PFSK-1 (cell line): ENCODE data around the gene CPB2.

Experiments used
- FOXP2 ChIP-seq: optimal IDR thresholded peaks from 2 replicates; pipeline ENCODE3; 2011; ENCODE audit warnings: borderline replicate concordance, control low read depth, inconsistent platforms; ENCODE audit not compliant: insufficient read depth; ENCODE audit errors: extremely low read length, extremely low read depth
- POLR2AphosphoS5 ChIP-seq: IDR thresholded peaks from 2 replicates; pipeline ENCODE4 v1.6.1; 2012; ENCODE audit warnings: low read depth, mild to moderate bottlenecking, control low read depth, low read length, moderate library complexity
- SIN3A ChIP-seq: IDR thresholded peaks from 2 replicates; pipeline ENCODE4 v1.6.1; 2012; ENCODE audit warnings: mild to moderate bottlenecking, low read length, moderate library complexity, borderline replicate concordance; ENCODE audit not compliant: insufficient read depth
- TAF1 ChIP-seq: IDR thresholded peaks from 2 replicates; pipeline ENCODE4 v1.6.1; 2012; ENCODE audit warnings: low read length, control low read depth, borderline replicate concordance; ENCODE audit not compliant: insufficient read depth
- TF ChIP-seq, protein P1 (sequence below), 2 experiments: IDR thresholded peaks; 2 replicates each; pipeline versions ENCODE4 v1.6.1 to v1.8.0; 2011 to 2012; ENCODE audit warnings: low read depth in 2 of 2, low read length in 2 of 2, control low read depth in 1 of 2, inconsistent platforms in 1 of 2, mild to moderate bottlenecking in 1 of 2, moderate library complexity in 1 of 2; ENCODE audit not compliant: insufficient read depth in 1 of 2

The CPB2 gene

DNA sequence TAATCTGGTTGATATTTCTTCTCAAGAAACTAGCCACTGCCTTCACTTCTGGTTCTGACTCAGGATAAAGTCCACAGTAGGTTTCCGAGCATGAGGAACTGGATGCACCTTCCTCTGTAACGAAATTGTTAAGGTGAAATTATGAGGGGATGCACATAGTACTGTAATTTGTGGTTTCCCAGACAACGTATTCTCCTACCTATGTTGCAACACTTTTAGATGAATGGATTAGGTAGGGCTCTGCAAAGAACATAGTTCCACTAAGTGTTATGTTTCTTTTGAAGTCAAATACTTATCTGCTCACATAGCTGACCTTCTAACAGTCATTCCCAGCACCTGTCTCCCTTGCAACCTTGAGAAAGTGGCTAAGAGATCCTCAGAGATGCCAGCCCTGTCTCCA is 46.6 kb downstream of the CPB2 start:
- TF ChIP-seq POLR2AphosphoS5, result no peak
- TF ChIP-seq, protein P1, sequence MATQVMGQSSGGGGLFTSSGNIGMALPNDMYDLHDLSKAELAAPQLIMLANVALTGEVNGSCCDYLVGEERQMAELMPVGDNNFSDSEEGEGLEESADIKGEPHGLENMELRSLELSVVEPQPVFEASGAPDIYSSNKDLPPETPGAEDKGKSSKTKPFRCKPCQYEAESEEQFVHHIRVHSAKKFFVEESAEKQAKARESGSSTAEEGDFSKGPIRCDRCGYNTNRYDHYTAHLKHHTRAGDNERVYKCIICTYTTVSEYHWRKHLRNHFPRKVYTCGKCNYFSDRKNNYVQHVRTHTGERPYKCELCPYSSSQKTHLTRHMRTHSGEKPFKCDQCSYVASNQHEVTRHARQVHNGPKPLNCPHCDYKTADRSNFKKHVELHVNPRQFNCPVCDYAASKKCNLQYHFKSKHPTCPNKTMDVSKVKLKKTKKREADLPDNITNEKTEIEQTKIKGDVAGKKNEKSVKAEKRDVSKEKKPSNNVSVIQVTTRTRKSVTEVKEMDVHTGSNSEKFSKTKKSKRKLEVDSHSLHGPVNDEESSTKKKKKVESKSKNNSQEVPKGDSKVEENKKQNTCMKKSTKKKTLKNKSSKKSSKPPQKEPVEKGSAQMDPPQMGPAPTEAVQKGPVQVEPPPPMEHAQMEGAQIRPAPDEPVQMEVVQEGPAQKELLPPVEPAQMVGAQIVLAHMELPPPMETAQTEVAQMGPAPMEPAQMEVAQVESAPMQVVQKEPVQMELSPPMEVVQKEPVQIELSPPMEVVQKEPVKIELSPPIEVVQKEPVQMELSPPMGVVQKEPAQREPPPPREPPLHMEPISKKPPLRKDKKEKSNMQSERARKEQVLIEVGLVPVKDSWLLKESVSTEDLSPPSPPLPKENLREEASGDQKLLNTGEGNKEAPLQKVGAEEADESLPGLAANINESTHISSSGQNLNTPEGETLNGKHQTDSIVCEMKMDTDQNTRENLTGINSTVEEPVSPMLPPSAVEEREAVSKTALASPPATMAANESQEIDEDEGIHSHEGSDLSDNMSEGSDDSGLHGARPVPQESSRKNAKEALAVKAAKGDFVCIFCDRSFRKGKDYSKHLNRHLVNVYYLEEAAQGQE (IDR thresholded peaks at IDR 0.05; ENCODE audit: insufficient read depth in 1 of 2, low read depth in 2 of 2, low read length in 2 of 2), result no peak
- TF ChIP-seq TAF1, result no peak

DNA sequence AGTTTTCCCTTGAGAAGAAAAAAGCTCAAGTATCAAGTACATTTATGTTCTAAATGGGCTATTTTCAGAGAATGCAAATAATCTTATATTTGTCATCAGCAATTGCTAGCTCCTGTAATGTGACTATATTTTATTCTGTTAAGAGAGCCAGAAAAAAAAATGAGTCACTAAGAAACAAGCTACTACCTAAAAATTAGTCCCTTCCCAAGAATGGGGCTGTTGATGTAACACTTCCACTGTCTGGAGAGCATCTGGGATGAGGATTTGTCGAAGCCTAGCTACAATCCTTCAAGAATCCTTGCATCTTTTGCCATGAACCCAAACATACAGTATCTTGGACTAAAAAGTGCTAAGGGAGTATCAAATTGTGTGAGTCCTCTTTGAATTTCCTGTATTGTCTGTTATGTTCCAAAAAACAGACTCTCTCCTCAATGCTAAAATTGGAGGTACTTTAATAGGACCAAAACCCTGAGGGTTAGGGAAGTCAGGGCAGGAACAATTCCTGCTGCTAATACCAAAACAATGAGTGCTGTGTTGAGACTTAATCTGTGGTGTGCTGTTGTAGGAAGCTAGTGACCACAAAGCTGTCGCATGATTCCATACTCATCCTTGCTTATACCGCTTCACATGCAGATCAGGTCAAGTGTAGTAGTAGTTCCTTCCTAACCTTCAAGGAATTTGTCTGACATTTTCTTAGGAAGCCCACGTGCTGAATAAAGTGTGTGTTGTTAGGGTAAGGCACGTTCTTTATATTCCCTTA is 47.4 kb downstream of the CPB2 start:
- TF ChIP-seq TAF1 (no peak), POLR2AphosphoS5 (no peak), SIN3A (no peak), FOXP2 (no peak)
- TF ChIP-seq, protein P1 (IDR thresholded peaks at IDR 0.05; ENCODE audit: insufficient read depth in 1 of 2, low read depth in 2 of 2, low read length in 2 of 2), result no peak

DNA sequence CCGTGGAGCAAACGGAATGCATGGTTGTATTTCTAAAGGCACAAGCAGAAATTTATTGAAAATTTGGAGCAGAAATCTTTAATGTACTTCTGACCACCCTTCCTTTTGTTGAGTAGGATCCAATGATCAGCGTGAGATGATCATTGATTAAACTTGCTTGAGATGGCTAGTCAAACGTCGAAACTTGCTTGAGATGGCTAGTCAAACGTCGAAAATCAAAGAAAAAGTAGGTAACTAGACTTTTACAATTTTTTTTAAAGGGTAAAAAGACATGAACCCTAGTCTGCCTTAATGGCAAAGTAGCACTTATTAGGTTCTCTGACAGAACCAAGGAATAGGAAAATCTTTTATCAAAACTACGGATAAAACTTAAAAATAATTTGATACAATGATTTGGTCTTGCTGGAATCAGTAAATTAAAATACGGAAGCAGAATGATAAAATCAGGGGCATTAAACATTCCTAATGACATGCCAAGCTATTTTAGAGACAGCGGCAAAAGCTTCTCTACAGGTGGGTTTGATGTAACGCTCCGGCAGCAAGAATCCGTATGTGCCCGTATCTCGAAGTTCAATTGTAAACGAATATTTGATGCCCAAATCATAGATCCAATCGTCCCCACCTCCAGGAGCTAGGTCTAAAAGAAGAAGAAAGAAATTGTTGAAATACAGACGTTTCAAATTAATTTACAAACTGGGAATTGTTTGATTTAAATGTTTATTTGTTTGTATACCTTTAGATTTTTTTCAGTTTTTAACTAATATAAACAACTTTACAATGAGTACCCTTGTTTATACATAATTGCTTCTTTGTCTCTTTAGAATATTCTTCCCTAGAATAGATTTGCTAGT is 51.4 kb downstream of the CPB2 start:
- TF ChIP-seq, protein P1 (IDR thresholded peaks at IDR 0.05; ENCODE audit: insufficient read depth in 1 of 2, low read depth in 2 of 2, low read length in 2 of 2), result no peak
- TF ChIP-seq SIN3A (no peak), FOXP2 (no peak), TAF1 (no peak), POLR2AphosphoS5 (no peak)

DNA sequence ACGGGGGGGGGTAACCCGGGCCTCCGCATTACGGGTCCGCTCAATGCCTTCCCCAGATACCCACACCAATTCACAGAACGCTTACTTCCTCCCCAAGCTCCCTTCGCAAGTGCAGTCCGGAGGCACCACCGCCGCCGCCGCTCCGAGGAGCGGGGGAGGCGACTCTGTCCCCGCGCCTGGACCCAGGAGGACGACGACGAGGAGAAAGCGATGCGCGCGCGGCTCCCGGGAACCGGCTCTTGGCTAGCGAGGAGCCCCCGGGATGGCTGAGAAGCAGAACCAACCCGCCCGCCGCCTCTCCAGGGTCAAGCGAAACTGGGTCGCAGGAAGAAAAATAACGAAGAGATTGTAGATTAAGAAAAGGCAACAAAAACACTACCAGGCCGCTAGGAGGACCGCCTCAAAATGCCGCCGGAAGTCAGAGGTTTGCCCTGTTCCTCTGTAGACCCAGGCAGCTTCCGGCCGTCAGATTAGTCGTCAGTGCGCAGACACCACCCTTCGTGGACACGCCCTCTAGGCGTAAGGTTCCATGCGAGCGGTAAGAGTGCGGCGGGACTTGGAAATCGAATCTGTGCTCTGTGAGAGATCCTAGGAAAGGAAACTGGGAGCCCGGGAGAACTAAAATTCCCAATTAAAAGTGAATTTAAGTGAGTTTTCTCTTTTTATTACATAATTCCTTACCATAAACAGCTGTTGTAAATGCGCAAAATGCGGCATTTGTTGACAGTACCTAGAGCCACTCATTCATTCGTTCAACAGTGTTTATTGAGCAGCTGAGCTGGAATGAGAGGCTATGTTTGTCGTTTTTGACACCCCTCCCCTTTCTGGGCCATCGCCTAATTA is 52.3 kb downstream of the CPB2 start, which contains the start of gene ZC3H13:
ZC3H13 (minus strand) TSS at position 428 of the 843 bp plus-strand sequence. CDS start 7,239 bp downstream, outside the sequence.
- TF ChIP-seq, protein P1 (IDR thresholded peaks at IDR 0.05; ENCODE audit: insufficient read depth in 1 of 2, low read depth in 2 of 2, low read length in 2 of 2), result no peak
- TF ChIP-seq POLR2AphosphoS5 (peak; percentile 65), TAF1 (peak; percentile 79; the same call in 1 of the 2 replicates)
